ENCODE measurements around the gene SEC61A2. TPM values are rescaled to one million over a fixed set of nuclear protein-coding genes. Genes with fewer than 3 reads are reported as not detected.

SEC61A2 gene
- total and polyA plus RNA-seq, 2 donors (not counting 1 experiment from before 2014, with no cell fraction given): 10.7 to 20.2 TPM

- peaks cover 14 to 80% of the 10 kb centered on the region in 2 experiments for H3K36me3 ChIP-seq (replicated peaks in 1 of 2; ENCODE audit: control extremely low read depth in 1 of 2, control insufficient read depth in 1 of 2, extremely low read depth in 1 of 2, insufficient read depth in 2 of 2, low read length in 1 of 2)
- CTCF ChIA-PET: no interaction called here
These were observed 31.7 kb upstream of the SEC61A2 start for GRCh38 chr10:12097791-12098190.

DNA sequence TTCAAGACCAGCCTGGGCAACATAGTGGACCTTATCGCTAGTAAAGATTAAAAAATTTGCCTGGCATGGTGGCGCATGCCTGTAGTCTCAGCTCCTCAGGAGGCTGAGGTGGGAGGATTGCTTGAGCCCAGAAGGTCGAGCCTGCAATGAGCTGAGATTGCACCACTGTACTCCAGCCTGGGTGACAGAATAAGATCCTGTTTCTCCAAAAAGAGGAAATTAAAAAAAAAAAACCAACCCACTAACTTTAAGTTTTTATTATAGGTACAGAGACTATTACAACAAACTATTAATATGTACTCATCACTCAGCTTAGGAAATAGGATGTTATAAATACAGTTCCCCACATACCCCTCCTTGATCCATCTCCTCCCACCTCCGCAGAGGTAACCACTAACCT lies 30.5 kb upstream of the SEC61A2 start:
- ChIA-PET CTCF (no interaction called here), POLR2A (interaction anchor here (0.7 kb wide), 1 partner anchor 29 kb away, joined by 4 read pairs; no protein-coding TSS in a partner anchor)
- Histone ChIP-seq H3K9me3 (ENCODE audit: control extremely low read depth in 1 of 3, control insufficient read depth in 2 of 3, insufficient read depth in 1 of 3, low read length in 2 of 3) (no peaks in the 10 kb centered on the region), H3K27ac (ENCODE audit: low read length in 2 of 2) (no peak overlapping the region), H4K20me1 (ENCODE audit: control insufficient read depth, insufficient read depth, low read length, poor library complexity, severe bottlenecking) (no peaks in the 10 kb centered on the region), H3K4me3 (ENCODE audit: control extremely low read depth in 1 of 5, extremely low read depth in 1 of 5, insufficient read depth in 1 of 5, low read depth in 2 of 5, low read length in 4 of 5) (no peak overlapping the region), H2AFZ (ENCODE audit: insufficient read depth, low read depth, low read length, poor library complexity, severe bottlenecking) (no peak overlapping the region), H3K4me2 (replicated peaks; ENCODE audit: low read depth, low read length, poor library complexity, severe bottlenecking) (no peak overlapping the region), H3K27me3 (replicated peaks in 1 of 4; ENCODE audit: control extremely low read depth in 1 of 4, control insufficient read depth in 3 of 4, insufficient read depth in 4 of 4, low read length in 3 of 4) (no peaks in the 10 kb centered on the region), H3K4me1 (ENCODE audit: control insufficient read depth in 2 of 2, insufficient read depth in 2 of 2, low read length in 2 of 2) (no peaks in the 10 kb centered on the region), H3K36me3 (replicated peaks in 1 of 2; ENCODE audit: control extremely low read depth in 1 of 2, control insufficient read depth in 1 of 2, extremely low read depth in 1 of 2, insufficient read depth in 2 of 2, low read length in 1 of 2) (peaks cover 17 to 79% of the 10 kb centered on the region in 2 experiments), H3K79me2 (ENCODE audit: control insufficient read depth, insufficient read depth, low read length) (peaks cover 9% of the 10 kb centered on the region), H3K9ac (ENCODE audit: low read length) (no peak overlapping the region)
- Mint-ChIP-seq H3K27me3 (no peaks in the 10 kb centered on the region), H3K9me3 (ENCODE audit: insufficient read depth) (no peaks in the 10 kb centered on the region), H3K4me1 (no peaks in the 10 kb centered on the region), H3K27ac (no peak overlapping the region), H3K4me3 (no peak overlapping the region)
- WGBS (ENCODE audit: insufficient coverage): 90% methylated on average over 2 of the region's 4 CpGs
- ATAC-seq (ENCODE audit: low read depth) (no peak), DNase-seq (no peak)
- intact Hi-C loops (cut with micrococcal nuclease): no loop called here
- no peak for TF ChIP-seq CTCF (IDR thresholded peaks at IDR 0.05)
- TF ChIP-seq EZH2 (IDR thresholded peaks at IDR 0.05; ENCODE audit: borderline replicate concordance, insufficient read depth, low read depth, low read length, poor library complexity, severe bottlenecking): no peak

More at GRCh38 chr10:12097791-12098190, 31.7 kb upstream of the SEC61A2 start:
- Mint-ChIP-seq H3K27me3 (no peaks in the 10 kb centered on the region), H3K9me3 (ENCODE audit: insufficient read depth) (no peaks in the 10 kb centered on the region), H3K4me1 (no peaks in the 10 kb centered on the region), H3K4me3 (no peak overlapping the region), H3K27ac (no peak overlapping the region)
- Histone ChIP-seq H3K27me3 (replicated peaks in 1 of 4; ENCODE audit: control extremely low read depth in 1 of 4, control insufficient read depth in 3 of 4, insufficient read depth in 4 of 4, low read length in 3 of 4) (no peaks in the 10 kb centered on the region), H2AFZ (ENCODE audit: insufficient read depth, low read depth, low read length, poor library complexity, severe bottlenecking) (no peak overlapping the region), H3K4me3 (ENCODE audit: control extremely low read depth in 1 of 5, extremely low read depth in 1 of 5, insufficient read depth in 1 of 5, low read depth in 2 of 5, low read length in 4 of 5) (no peak overlapping the region), H3K4me2 (replicated peaks; ENCODE audit: low read depth, low read length, poor library complexity, severe bottlenecking) (no peak overlapping the region), H4K20me1 (ENCODE audit: control insufficient read depth, insufficient read depth, low read length, poor library complexity, severe bottlenecking) (no peaks in the 10 kb centered on the region), H3K79me2 (ENCODE audit: control insufficient read depth, insufficient read depth, low read length) (peaks cover 13% of the 10 kb centered on the region), H3K27ac (ENCODE audit: low read length in 2 of 2) (no peak overlapping the region), H3K9ac (ENCODE audit: low read length) (no peak overlapping the region), H3K4me1 (ENCODE audit: control insufficient read depth in 2 of 2, insufficient read depth in 2 of 2, low read length in 2 of 2) (no peaks in the 10 kb centered on the region), H3K9me3 (ENCODE audit: control extremely low read depth in 1 of 3, control insufficient read depth in 2 of 3, insufficient read depth in 1 of 3, low read length in 2 of 3) (no peaks in the 10 kb centered on the region)
- 97% methylated on average over 3 of the region's 5 CpGs for WGBS (ENCODE audit: insufficient coverage)
- POLR2A ChIA-PET: no interaction called here
- intact Hi-C loops (cut with micrococcal nuclease): no loop called here
- ATAC-seq (ENCODE audit: low read depth) (no peak), DNase-seq (no peak)
- TF ChIP-seq EZH2 (IDR thresholded peaks at IDR 0.05; ENCODE audit: borderline replicate concordance, insufficient read depth, low read depth, low read length, poor library complexity, severe bottlenecking) (no peak), CTCF (IDR thresholded peaks at IDR 0.05) (no peak)

Data from B cell (primary cell).